ENCODE measurements around the gene ZNF410.

ZNF410 gene

GRCh38 chr14:73870525-73871235 lies 16.0 kb upstream of the ZNF410 start:
- no peak overlapping the region for H3K4me2 ChIP-seq (ENCODE audit: insufficient read depth, low read length)
- no peaks in the 10 kb centered on the region for H3K79me2 ChIP-seq (ENCODE audit: insufficient read depth, low read length)
- no peak overlapping the region for H3K27ac ChIP-seq (ENCODE audit: low read length)
- no peak for DNase-seq
- TF ChIP-seq CTCF (IDR thresholded peaks at IDR 0.05; ENCODE audit: borderline replicate concordance, extremely low read depth, low read length, poor library complexity, severe bottlenecking) (no peak), EZH2 (IDR thresholded peaks at IDR 0.05; ENCODE audit: borderline replicate concordance, low read depth, low read length, severe bottlenecking) (no peak)
- no peak overlapping the region for H3K9ac ChIP-seq (ENCODE audit: low read depth, low read length)
- no peaks in the 10 kb centered on the region for H3K9me3 ChIP-seq (ENCODE audit: insufficient read depth, low read length, severe bottlenecking)
- H4K20me1 ChIP-seq (ENCODE audit: insufficient read depth, low read length), result no peaks in the 10 kb centered on the region
- no peak for ATAC-seq (ENCODE audit: insufficient read depth, low read depth)
- H3K36me3 ChIP-seq (ENCODE audit: insufficient read depth, low read length), result no peaks in the 10 kb centered on the region
- no peak overlapping the region for H3K4me3 ChIP-seq (ENCODE audit: low read depth in 1 of 2, low read length in 2 of 2)
- H3K27me3 ChIP-seq (ENCODE audit: insufficient read depth, low read length, poor library complexity), result no peaks in the 10 kb centered on the region
- H2AFZ ChIP-seq (ENCODE audit: low read depth, low read length), result no peak overlapping the region
- no peaks in the 10 kb centered on the region for H3K4me1 ChIP-seq (ENCODE audit: insufficient read depth, low read length)

GRCh38 chr14:73873660-73874059 lies 13.0 kb upstream of the ZNF410 start:
- Histone ChIP-seq H3K36me3 (ENCODE audit: insufficient read depth, low read length) (no peaks in the 10 kb centered on the region), H3K9ac (ENCODE audit: low read depth, low read length) (no peak overlapping the region), H3K79me2 (ENCODE audit: insufficient read depth, low read length) (no peaks in the 10 kb centered on the region), H4K20me1 (ENCODE audit: insufficient read depth, low read length) (no peaks in the 10 kb centered on the region), H3K27me3 (ENCODE audit: insufficient read depth, low read length, poor library complexity) (no peaks in the 10 kb centered on the region), H3K9me3 (ENCODE audit: insufficient read depth, low read length, severe bottlenecking) (no peaks in the 10 kb centered on the region), H3K4me3 (ENCODE audit: low read depth in 1 of 2, low read length in 2 of 2) (no peak overlapping the region), H3K27ac (ENCODE audit: low read length) (no peak overlapping the region), H3K4me1 (ENCODE audit: insufficient read depth, low read length) (no peaks in the 10 kb centered on the region), H3K4me2 (ENCODE audit: insufficient read depth, low read length) (no peak overlapping the region), H2AFZ (ENCODE audit: low read depth, low read length) (no peak overlapping the region)
- DNase-seq (no peak), ATAC-seq (ENCODE audit: insufficient read depth, low read depth) (no peak)
- TF ChIP-seq CTCF (IDR thresholded peaks at IDR 0.05; ENCODE audit: borderline replicate concordance, extremely low read depth, low read length, poor library complexity, severe bottlenecking) (no peak), EZH2 (IDR thresholded peaks at IDR 0.05; ENCODE audit: borderline replicate concordance, low read depth, low read length, severe bottlenecking) (no peak)

- no peaks in the 10 kb centered on the region for H4K20me1 ChIP-seq (ENCODE audit: insufficient read depth, low read length)
- no peak overlapping the region for H3K4me3 ChIP-seq (ENCODE audit: low read depth in 1 of 2, low read length in 2 of 2)
- no peaks in the 10 kb centered on the region for H3K36me3 ChIP-seq (ENCODE audit: insufficient read depth, low read length)
- TF ChIP-seq EZH2 (IDR thresholded peaks at IDR 0.05; ENCODE audit: borderline replicate concordance, low read depth, low read length, severe bottlenecking), result no peak
- no peak for TF ChIP-seq CTCF (IDR thresholded peaks at IDR 0.05; ENCODE audit: borderline replicate concordance, extremely low read depth, low read length, poor library complexity, severe bottlenecking)
- H3K27me3 ChIP-seq (ENCODE audit: insufficient read depth, low read length, poor library complexity), result no peaks in the 10 kb centered on the region
- no peak overlapping the region for H3K4me2 ChIP-seq (ENCODE audit: insufficient read depth, low read length)
- no peak for DNase-seq
- no peaks in the 10 kb centered on the region for H3K79me2 ChIP-seq (ENCODE audit: insufficient read depth, low read length)
- no peaks in the 10 kb centered on the region for H3K4me1 ChIP-seq (ENCODE audit: insufficient read depth, low read length)
- H3K9ac ChIP-seq (ENCODE audit: low read depth, low read length), result no peak overlapping the region
- no peak for ATAC-seq (ENCODE audit: insufficient read depth, low read depth)
- H3K27ac ChIP-seq (ENCODE audit: low read length), result no peak overlapping the region
- H2AFZ ChIP-seq (ENCODE audit: low read depth, low read length), result no peak overlapping the region
- no peaks in the 10 kb centered on the region for H3K9me3 ChIP-seq (ENCODE audit: insufficient read depth, low read length, severe bottlenecking)
Observed at GRCh38 chr14:73877790-73878189, 8.9 kb upstream of the ZNF410 start.

Measured in DND-41 (cell line).